MCF 10A (cell line): ENCODE results near the gene YTHDF2. TPM values are rescaled to one million over a fixed set of nuclear protein-coding genes. Genes with fewer than 3 reads are reported as not detected.

Experiments
- BruUV-seq: library from RNA; stranded (reverse); fragments of 400-500 nt; replicated peaks from 2 replicates; lab custom pipeline; 2021; lab: Mats Ljungman, UMichigan
- CTCF ChIA-PET: fragments of 300-600 bp; sonication (Branson Sonifier 250); formaldehyde crosslinking; extraction: SDS; loops from one replicate; lab custom pipeline; 2021; ENCODE audit warnings: antibody characterized with exemption, inconsistent platforms; lab: Yijun Ruan, JAX
- POLR2A ChIA-PET: fragments of 300-600, 350-650 bp; sonication (Branson Sonifier 250); formaldehyde crosslinking; extraction: SDS; loops from one replicate; lab custom pipeline; 2020; ENCODE audit warnings: antibody characterized with exemption, inconsistent platforms; lab: Yijun Ruan, JAX
- DNase-seq: peaks from one replicate; pipeline ENCODE4 v3.0.0-alpha.2; 2018; ENCODE audit not compliant: unreplicated experiment
- H3K27ac Mint-ChIP-seq: one replicate; pipeline ENCODE4 v1.8.0; 2022; ENCODE audit warnings: mild to moderate bottlenecking, low read depth, mixed read lengths; ENCODE audit not compliant: unreplicated experiment
- H3K27me3 Mint-ChIP-seq: one replicate; pipeline ENCODE4 v1.8.0; 2022; ENCODE audit warnings: mixed read lengths; ENCODE audit not compliant: insufficient read depth, unreplicated experiment
- H3K36me3 Mint-ChIP-seq: one replicate; pipeline ENCODE4 v1.8.0; 2022; ENCODE audit warnings: mild to moderate bottlenecking, moderate library complexity, mixed read lengths; ENCODE audit not compliant: insufficient read depth, unreplicated experiment
- H3K4me1 Mint-ChIP-seq: one replicate; pipeline ENCODE4 v1.8.0; 2022; ENCODE audit warnings: mixed read lengths; ENCODE audit not compliant: insufficient read depth, unreplicated experiment
- H3K4me3 Mint-ChIP-seq: one replicate; pipeline ENCODE4 v1.8.0; 2022; ENCODE audit warnings: mild to moderate bottlenecking, moderate library complexity, mixed read lengths; ENCODE audit not compliant: unreplicated experiment
- H3K9me3 Mint-ChIP-seq: one replicate; pipeline ENCODE4 v1.8.0; 2022; ENCODE audit warnings: mixed read lengths; ENCODE audit not compliant: unreplicated experiment
- intact Hi-C: fragments of 100-400 bp; cut with micrococcal nuclease; formaldehyde crosslinking; loops from 2 replicates; pipeline ENCODE4 v1.14.1; 2022
- total RNA-seq: library from RNA; stranded (reverse); gene quantifications from 2 replicates; pipeline ENCODE4 v1.2.3, GENCODE V29; 2022
- TF ChIP-seq, protein P1 (sequence below): fragments of 200-600 bp; IDR thresholded peaks from one replicate; pipeline ENCODE4 v1.8.0; 2022; ENCODE audit warnings: antibody characterized with exemption, mild to moderate bottlenecking; ENCODE audit not compliant: unreplicated experiment

The YTHDF2 gene
- total RNA-seq, 1 experiment from 2014 or later, result 102 TPM

DNA sequence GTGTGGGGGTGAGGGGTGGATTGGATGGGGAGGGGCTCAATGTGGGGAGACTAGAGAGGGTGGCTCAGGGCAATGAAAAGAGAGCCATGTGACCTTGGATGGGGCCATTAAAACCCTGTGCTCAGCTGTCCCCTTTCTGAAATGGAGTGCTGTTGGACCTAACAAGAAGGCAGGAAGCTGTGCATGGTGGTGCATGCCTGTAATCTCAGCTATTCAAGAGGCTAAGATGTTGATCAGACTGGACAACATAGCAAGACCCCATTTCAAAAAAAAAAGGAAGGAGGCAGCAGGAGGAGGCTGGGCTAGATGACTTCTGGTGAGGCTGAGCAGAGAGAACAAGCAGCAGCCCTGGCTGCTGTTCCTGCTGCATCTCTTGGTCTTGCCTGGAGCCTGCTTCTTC, 82.3 kb downstream of the YTHDF2 start:
- no peak overlapping the region for H3K4me3 Mint-ChIP-seq

More for the DNA sequence above, 82.3 kb downstream of the YTHDF2 start:
- no peaks in the 10 kb centered on the region for H3K4me1 Mint-ChIP-seq
- H3K36me3 Mint-ChIP-seq, result no peaks in the 10 kb centered on the region
- ChIA-PET CTCF (interaction anchor here (1.0 kb wide), 1 partner anchor 14 kb away, joined by 4 read pairs; no protein-coding TSS in a partner anchor), POLR2A (no interaction called here)
- TF ChIP-seq, protein P1, sequence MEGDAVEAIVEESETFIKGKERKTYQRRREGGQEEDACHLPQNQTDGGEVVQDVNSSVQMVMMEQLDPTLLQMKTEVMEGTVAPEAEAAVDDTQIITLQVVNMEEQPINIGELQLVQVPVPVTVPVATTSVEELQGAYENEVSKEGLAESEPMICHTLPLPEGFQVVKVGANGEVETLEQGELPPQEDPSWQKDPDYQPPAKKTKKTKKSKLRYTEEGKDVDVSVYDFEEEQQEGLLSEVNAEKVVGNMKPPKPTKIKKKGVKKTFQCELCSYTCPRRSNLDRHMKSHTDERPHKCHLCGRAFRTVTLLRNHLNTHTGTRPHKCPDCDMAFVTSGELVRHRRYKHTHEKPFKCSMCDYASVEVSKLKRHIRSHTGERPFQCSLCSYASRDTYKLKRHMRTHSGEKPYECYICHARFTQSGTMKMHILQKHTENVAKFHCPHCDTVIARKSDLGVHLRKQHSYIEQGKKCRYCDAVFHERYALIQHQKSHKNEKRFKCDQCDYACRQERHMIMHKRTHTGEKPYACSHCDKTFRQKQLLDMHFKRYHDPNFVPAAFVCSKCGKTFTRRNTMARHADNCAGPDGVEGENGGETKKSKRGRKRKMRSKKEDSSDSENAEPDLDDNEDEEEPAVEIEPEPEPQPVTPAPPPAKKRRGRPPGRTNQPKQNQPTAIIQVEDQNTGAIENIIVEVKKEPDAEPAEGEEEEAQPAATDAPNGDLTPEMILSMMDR, result no peak
- H3K9me3 Mint-ChIP-seq, result no peaks in the 10 kb centered on the region
- H3K27me3 Mint-ChIP-seq, result peaks cover 34% of the 10 kb centered on the region
- DNase-seq, result no peak
- H3K27ac Mint-ChIP-seq, result no peak overlapping the region
- no TSS peak for BruUV-seq
- intact Hi-C loops, result no loop called here

Other genes with a start within 250 kb of the YTHDF2 start
- 30.3 and 42.4 TPM in 2 replicates for gene RCC1, start 230.9 kb upstream of the YTHDF2 start, total RNA-seq
- gene TRNAU1AP, start 183.9 kb upstream of the YTHDF2 start, total RNA-seq, result 28.2 and 33.4 TPM in 2 replicates
- gene RAB42, start 144.7 kb upstream of the YTHDF2 start, total RNA-seq, result not detected in 2 replicates
- gene TAF12, start 93.9 kb upstream of the YTHDF2 start, total RNA-seq, result 29.7 and 40.9 TPM in 2 replicates
- gene RNU11, start 88.3 kb upstream of the YTHDF2 start, total RNA-seq, result not detected in 2 replicates
- gene GMEB1, start 68.2 kb upstream of the YTHDF2 start, total RNA-seq, result 9.1 and 13.3 TPM in 2 replicates
- gene OPRD1, start 75.2 kb downstream of the YTHDF2 start, total RNA-seq, result not detected in 2 replicates
- gene EPB41, start 177.6 kb downstream of the YTHDF2 start, total RNA-seq, result 15.0 and 23.0 TPM in 2 replicates